Measurements from ENCODE around the gene DNAJC5G.

- TF ChIP-seq EZH2 (IDR thresholded peaks at IDR 0.05; ENCODE audit: borderline replicate concordance, low read depth, low read length, severe bottlenecking) (no peak), CTCF (IDR thresholded peaks at IDR 0.05; ENCODE audit: extremely low read depth in 1 of 2, insufficient read depth in 1 of 2, low read depth in 1 of 2, low read length in 2 of 2) (no peak), POLR2A (IDR thresholded peaks at IDR 0.05; ENCODE audit: low read depth, low read length) (no peak), POLR2AphosphoS5 (IDR thresholded peaks at IDR 0.05; ENCODE audit: insufficient read depth, low read depth, low read length) (no peak), MAX (IDR thresholded peaks at IDR 0.05; ENCODE audit: insufficient read depth, insufficient read length) (no peak), MYC (IDR thresholded peaks at IDR 0.05; ENCODE audit: low read depth, low read length) (no peak), JUN (IDR thresholded peaks at IDR 0.05; ENCODE audit: borderline replicate concordance, insufficient read depth, insufficient read length, low read depth) (no peak), GATA2 (IDR thresholded peaks at IDR 0.05; ENCODE audit: insufficient read depth, insufficient read length, low read depth, low read length) (no peak)
Measured at GRCh38 chr2:27261241-27261925, 13.8 kb upstream of the DNAJC5G start.

Data from endothelial cell of umbilical vein (primary cell).